Activated CD8-positive, alpha-beta T cell treated with anti-CD3 and anti-CD28 coated beads for 36 hours (primary cell): Measurements from ENCODE around the gene ATXN7L1. TPM values are rescaled to one million over a fixed set of nuclear protein-coding genes. Genes with fewer than 3 reads are reported as not detected.

Experiments used
- ATAC-seq: fragments of 200-7000 bp; cut with Tn5 transposase; one replicate; pipeline ENCODE4 v1.10.0; 2021; ENCODE audit warnings: mild to moderate bottlenecking, moderate library complexity
- CTCF ChIA-PET: fragments of 350-600 bp; sonication (Branson Sonifier 250); formaldehyde crosslinking; loops from one replicate; lab custom pipeline; 2021; ENCODE audit warnings: antibody characterized with exemption; lab: Charles Lee
- POLR2A ChIA-PET: fragments of 350-600 bp; sonication (Branson Sonifier 250); formaldehyde crosslinking; loops from one replicate; lab custom pipeline; 2021; ENCODE audit warnings: antibody characterized with exemption; lab: Charles Lee
- DNase-seq: peaks from one replicate; pipeline ENCODE4 v3.0.0-alpha.2; 2020
- H3K27ac Mint-ChIP-seq: one replicate; pipeline ENCODE4 v1.8.0; 2021; ENCODE audit warnings: mild to moderate bottlenecking, mixed read lengths
- H3K27me3 Mint-ChIP-seq: one replicate; pipeline ENCODE4 v1.8.0; 2021; ENCODE audit warnings: mixed read lengths
- H3K36me3 Mint-ChIP-seq: one replicate; pipeline ENCODE4 v1.8.0; 2021; ENCODE audit warnings: low read depth, mixed read lengths
- H3K4me1 Mint-ChIP-seq: one replicate; pipeline ENCODE4 v1.8.0; 2021; ENCODE audit warnings: low read depth, mixed read lengths
- H3K4me3 Mint-ChIP-seq: one replicate; pipeline ENCODE4 v1.8.0; 2021; ENCODE audit warnings: mild to moderate bottlenecking, moderate library complexity, mixed read lengths
- H3K9me3 Mint-ChIP-seq: one replicate; pipeline ENCODE4 v1.8.0; 2021; ENCODE audit warnings: mixed read lengths
- intact Hi-C: fragments of 100-400 bp; cut with micrococcal nuclease; formaldehyde crosslinking; loops from one replicate; pipeline ENCODE4 v1.10.0; 2022
- total RNA-seq, 2 experiments: library from RNA; stranded (reverse); gene quantifications; one replicate each; pipeline ENCODE4 v1.2.3, GENCODE V29; 2021
- TF ChIP-seq, protein P1 (sequence below): fragments of 200-600 bp; IDR thresholded peaks from one replicate; pipeline ENCODE4 v1.8.0; 2022; ENCODE audit warnings: antibody characterized with exemption, mild to moderate bottlenecking

ATXN7L1 gene
- total RNA-seq, 2 experiments from 2014 or later, result 4.8 to 5.3 TPM

- Mint-ChIP-seq H3K4me1 (no peaks in the 10 kb centered on the region), H3K36me3 (peaks cover 2% of the 10 kb centered on the region), H3K4me3 (no peak overlapping the region), H3K27me3 (no peaks in the 10 kb centered on the region), H3K9me3 (no peaks in the 10 kb centered on the region), H3K27ac (no peak overlapping the region)
- TF ChIP-seq, protein P1, sequence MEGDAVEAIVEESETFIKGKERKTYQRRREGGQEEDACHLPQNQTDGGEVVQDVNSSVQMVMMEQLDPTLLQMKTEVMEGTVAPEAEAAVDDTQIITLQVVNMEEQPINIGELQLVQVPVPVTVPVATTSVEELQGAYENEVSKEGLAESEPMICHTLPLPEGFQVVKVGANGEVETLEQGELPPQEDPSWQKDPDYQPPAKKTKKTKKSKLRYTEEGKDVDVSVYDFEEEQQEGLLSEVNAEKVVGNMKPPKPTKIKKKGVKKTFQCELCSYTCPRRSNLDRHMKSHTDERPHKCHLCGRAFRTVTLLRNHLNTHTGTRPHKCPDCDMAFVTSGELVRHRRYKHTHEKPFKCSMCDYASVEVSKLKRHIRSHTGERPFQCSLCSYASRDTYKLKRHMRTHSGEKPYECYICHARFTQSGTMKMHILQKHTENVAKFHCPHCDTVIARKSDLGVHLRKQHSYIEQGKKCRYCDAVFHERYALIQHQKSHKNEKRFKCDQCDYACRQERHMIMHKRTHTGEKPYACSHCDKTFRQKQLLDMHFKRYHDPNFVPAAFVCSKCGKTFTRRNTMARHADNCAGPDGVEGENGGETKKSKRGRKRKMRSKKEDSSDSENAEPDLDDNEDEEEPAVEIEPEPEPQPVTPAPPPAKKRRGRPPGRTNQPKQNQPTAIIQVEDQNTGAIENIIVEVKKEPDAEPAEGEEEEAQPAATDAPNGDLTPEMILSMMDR, result no peak
- ChIA-PET CTCF (no interaction called here), POLR2A (no interaction called here)
- intact Hi-C loops, result no loop called here
- DNase-seq (no peak), ATAC-seq (no peak)
Observed at GRCh38 chr7:105917659-105918058, 41.3 kb upstream of the ATXN7L1 start.

- H3K4me1 Mint-ChIP-seq, result no peaks in the 10 kb centered on the region
- H3K27ac Mint-ChIP-seq, result no peak overlapping the region
- H3K4me3 Mint-ChIP-seq, result no peak overlapping the region
- CTCF ChIA-PET, result no interaction called here
- H3K27me3 Mint-ChIP-seq, result no peaks in the 10 kb centered on the region
- intact Hi-C loops, result no loop called here
- TF ChIP-seq, protein P1, result no peak
- POLR2A ChIA-PET, result no interaction called here
- no peak for ATAC-seq
- DNase-seq, result no peak
- H3K9me3 Mint-ChIP-seq, result no peaks in the 10 kb centered on the region
- peaks cover 6% of the 10 kb centered on the region for H3K36me3 Mint-ChIP-seq
Observed at GRCh38 chr7:105916603-105917002, 40.2 kb upstream of the ATXN7L1 start.

DNA sequence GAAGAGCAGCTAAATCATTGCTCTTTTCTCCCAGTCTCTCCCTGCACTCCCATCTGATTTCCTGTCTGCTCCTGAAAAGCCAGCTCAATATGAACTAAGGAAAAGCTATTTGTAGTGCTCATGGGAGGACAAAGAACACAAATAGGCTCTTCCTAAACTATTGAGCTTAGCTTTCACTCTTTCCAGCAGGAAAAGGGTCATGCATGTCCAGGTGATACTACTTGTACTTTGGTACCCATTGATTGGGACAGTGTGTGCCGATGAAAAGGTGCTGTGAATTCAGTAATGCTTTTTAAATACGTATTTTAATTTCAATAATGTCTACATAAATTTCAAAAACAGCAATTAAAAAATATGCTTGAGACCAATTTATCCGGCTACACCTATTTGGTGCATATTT lies 37.5 kb upstream of the ATXN7L1 start:
- ATAC-seq (no peak), DNase-seq (no peak)
- Mint-ChIP-seq H3K36me3 (peaks cover 14% of the 10 kb centered on the region), H3K4me1 (peaks cover 8% of the 10 kb centered on the region), H3K27me3 (no peaks in the 10 kb centered on the region), H3K9me3 (peaks cover 2% of the 10 kb centered on the region), H3K27ac (no peak overlapping the region), H3K4me3 (no peak overlapping the region)
- TF ChIP-seq, protein P1, result no peak
- CTCF ChIA-PET, result no interaction called here
- POLR2A ChIA-PET, result interaction anchor here (0.9 kb wide), 1 partner anchor 113 kb away, joined by 3 read pairs; no protein-coding TSS in a partner anchor
- intact Hi-C loops, result no loop called here

DNA sequence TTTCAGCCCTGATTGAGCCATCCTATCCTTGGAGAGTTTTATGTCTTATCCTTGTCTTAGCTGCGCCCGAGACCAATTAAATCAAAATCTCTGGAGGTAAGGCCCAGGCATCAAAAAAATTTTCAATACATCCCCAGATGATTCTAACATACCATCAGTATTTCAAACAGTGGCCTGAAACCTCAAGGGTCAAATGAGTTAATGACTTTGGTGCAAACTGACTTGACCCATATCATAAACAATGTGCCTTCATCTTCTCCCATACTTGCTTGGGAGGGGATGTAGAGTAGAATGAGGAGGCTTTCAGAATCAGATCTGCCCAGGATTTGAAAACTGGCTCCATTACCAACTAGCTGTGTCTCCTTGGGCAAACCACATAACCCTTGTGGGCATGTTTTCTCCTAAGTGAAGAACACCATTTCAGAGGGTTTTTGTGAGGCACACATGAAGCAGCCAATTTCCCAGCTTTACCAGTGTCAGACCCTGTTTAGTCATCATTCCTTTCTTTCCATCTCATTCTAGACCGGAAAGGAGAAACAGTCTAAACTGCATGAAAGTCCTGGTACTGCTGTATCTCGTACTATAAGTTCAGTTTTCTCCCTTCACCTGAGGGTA lies 35.7 kb upstream of the ATXN7L1 start:
- ATAC-seq (no peak), DNase-seq (no peak)
- intact Hi-C loops, result no loop called here
- ChIA-PET CTCF (interaction anchor here (0.6 to 2.1 kb wide), 2 partner anchors 35 to 378 kb away, joined by 5 read pairs; no protein-coding TSS in a partner anchor), POLR2A (no interaction called here)
- H3K4me3 Mint-ChIP-seq, result no peak overlapping the region
- H3K27me3 Mint-ChIP-seq, result no peaks in the 10 kb centered on the region
- H3K36me3 Mint-ChIP-seq, result peaks cover 11% of the 10 kb centered on the region
- TF ChIP-seq, protein P1, result no peak
- H3K27ac Mint-ChIP-seq, result no peak overlapping the region
- H3K4me1 Mint-ChIP-seq, result peaks cover 8% of the 10 kb centered on the region
- peaks cover 2% of the 10 kb centered on the region for H3K9me3 Mint-ChIP-seq

GRCh38 chr7:105910172-105910571 lies 33.8 kb upstream of the ATXN7L1 start:
- Mint-ChIP-seq H3K27ac (no peak overlapping the region), H3K4me3 (no peak overlapping the region), H3K36me3 (peaks cover 11% of the 10 kb centered on the region), H3K27me3 (no peaks in the 10 kb centered on the region), H3K9me3 (peaks cover 2% of the 10 kb centered on the region), H3K4me1 (peaks cover 8% of the 10 kb centered on the region)
- ATAC-seq (peak; percentile 89), DNase-seq (peak; percentile 69)
- POLR2A ChIA-PET, result no interaction called here
- CTCF ChIA-PET, result interaction anchor here (1.0 to 1.3 kb wide), 2 partner anchors 11 to 24 kb away, joined by 3 to 4 read pairs; no protein-coding TSS in a partner anchor
- TF ChIP-seq, protein P1, result no peak
- intact Hi-C loops, result no loop called here
